HG03469 (cell line): Measurements from ENCODE around the gene SHROOM1.

Source experiments
- ATAC-seq: cut with Tn5 transposase; IDR thresholded peaks from one replicate; pipeline ENCODE4 v1.9.1; 2021; ENCODE audit warnings: mild to moderate bottlenecking, moderate library complexity, moderate number of reproducible peaks; ENCODE audit not compliant: unreplicated experiment

SHROOM1 gene

DNA sequence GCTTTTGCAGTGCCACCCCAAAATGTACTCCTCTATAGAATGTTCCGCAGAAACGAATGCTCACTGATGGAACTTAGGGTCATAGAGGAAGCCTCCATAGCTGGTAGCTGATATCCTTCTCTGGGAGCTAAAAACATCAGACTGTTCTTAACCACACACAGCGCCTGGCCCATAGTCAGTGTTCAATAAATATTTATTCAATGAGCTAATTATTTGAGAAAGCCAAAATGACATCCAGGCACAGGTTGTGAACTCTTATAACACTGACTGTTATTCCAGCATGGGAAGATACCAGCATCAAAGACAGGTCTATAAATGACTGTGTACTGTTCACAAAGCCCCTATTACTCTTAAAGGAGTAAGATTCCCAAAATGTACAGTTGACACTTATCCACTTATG is 22.9 kb upstream of the SHROOM1 start:
- ATAC-seq: no peak

DNA sequence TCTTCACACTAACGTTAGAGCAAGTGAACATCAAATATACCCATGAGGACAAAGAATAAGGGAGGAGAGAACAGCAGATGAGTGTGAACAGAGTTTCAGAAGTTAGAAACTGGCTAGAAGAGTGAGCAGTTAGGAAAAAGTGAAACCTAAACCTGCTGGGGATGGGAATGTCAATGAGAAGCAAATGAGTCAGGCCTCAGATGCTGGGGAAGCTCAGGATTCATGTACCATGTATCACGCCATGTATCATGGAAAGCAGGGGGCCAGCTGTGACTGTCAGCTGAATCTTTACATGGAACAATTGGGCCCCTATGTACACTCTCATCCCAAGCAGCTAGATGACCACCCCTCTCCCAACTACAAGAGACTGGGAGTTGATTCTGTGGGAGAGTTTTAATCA is 19.6 kb upstream of the SHROOM1 start:
- no peak for ATAC-seq

- no peak for ATAC-seq
Observed at GRCh38 chr5:132849347-132849746, 18.9 kb upstream of the SHROOM1 start.

DNA sequence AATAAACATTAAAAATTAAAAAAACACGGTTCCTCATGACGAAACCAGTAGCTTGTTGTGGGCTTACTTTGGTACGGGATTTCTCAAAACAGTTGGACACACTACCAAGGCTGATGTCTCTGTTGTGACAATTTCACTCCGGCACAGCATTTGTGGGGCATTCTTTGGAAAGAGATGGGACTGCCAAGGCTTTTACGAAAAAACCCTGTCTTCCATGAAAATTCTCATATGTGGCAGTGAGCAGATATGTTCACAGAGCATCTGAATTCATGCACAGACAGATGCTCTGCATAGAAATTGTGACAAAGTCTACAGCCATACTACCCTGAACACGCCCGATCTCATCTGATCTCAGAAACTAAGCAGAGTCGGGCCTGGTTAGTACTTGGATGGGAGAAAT is 17.8 kb upstream of the SHROOM1 start:
- no peak for ATAC-seq

DNA sequence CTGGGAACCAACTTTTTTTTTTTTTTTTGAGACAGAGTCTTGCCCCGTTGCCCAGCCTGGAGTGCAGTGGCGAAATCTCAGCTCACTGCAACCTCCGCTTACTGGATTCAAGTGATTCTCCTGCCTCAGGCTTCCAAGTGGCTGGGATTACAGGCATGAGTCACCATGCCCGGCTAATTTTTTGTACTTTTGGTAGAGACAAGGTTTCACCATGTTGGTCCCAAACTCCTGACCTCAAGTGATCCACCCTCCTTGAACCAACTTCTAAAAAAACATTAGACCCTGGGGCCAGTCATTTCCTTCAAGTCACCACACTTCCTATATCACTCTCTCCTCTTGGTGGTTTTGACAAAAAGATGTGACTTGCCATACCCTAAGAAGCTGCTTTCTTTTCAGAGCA is 10.9 kb upstream of the SHROOM1 start:
- no peak for ATAC-seq

- ATAC-seq: no peak
Observed at GRCh38 chr5:132840896-132841295, 10.4 kb upstream of the SHROOM1 start.

DNA sequence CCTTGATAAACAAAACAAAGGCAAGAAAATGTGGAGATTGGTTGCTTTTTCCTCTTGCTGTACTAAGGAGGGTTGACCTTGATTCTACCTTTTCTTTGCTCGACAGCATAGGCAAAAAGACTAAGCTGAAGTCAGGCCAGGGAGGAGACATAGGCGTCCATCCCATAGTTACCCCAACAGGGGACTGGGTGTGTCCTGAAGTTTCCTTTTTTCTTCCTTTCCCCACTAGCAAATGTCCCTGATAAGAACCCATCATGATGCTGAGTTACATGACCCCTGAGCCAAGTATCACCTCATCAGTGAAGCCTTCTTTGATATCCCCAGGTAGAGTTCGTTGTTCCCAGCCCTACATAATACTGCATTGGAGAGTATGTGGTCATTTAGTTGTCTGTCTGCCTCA is 9.9 kb upstream of the SHROOM1 start:
- ATAC-seq: no peak

- no peak for ATAC-seq
Observed at GRCh38 chr5:132839426-132840301, 9.2 kb upstream of the SHROOM1 start.

- no peak for ATAC-seq
Observed at GRCh38 chr5:132838516-132839282, 8.3 kb upstream of the SHROOM1 start.

DNA sequence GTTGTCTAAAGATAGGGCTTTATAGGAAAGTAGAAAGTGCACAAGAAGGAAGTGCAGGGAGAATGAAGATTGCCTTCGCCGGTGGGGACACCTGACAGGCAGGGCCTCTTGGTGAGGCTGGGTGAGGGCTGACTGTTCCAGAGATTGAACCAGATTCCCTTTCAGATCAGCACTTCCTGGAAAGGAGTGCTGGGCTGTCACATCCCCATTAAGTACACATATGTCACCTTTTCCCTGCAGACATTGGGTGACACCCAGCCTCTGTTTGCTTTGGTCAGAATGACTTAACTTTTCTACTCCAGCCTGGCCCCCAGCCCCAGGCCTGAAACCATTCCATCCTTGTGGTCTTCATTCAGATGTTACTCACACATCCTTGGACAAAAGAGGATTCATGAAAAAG is 7.4 kb upstream of the SHROOM1 start:
- ATAC-seq: no peak

DNA sequence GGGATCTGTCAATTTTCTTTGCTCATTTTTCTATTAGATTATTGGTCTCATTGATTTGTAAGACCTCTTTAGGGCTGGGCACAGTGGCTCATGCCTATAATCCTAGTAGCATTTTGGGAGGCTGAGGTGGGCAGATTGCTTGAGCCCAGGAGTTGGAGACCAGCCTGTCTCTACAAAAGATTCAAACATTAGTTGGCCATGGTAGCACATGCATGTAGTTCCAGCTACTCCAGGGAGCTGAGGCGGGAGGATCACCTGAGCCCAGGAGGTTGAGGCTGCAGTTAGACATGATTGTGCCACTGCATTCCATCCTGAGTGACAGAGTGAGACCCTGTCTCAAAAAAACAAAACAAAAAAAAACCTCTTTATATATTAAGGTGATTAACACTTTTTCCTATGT is 6.4 kb upstream of the SHROOM1 start:
- no peak for ATAC-seq

GRCh38 chr5:132834057-132834456 is 3.6 kb upstream of the SHROOM1 start:
- ATAC-seq: no peak

GRCh38 chr5:132832612-132833011 is 2.2 kb upstream of the SHROOM1 start:
- no peak for ATAC-seq

GRCh38 chr5:132831095-132831860 is 831 bp upstream of the SHROOM1 start:
- no peak for ATAC-seq

GRCh38 chr5:132829742-132830435 is 558 bp downstream of the SHROOM1 start:
- ATAC-seq: peak; percentile 37

- ATAC-seq: no peak
Observed at GRCh38 chr5:132828846-132829494, 1.5 kb downstream of the SHROOM1 start.

GRCh38 chr5:132827943-132828673 is 2.3 kb downstream of the SHROOM1 start:
- ATAC-seq: no peak

DNA sequence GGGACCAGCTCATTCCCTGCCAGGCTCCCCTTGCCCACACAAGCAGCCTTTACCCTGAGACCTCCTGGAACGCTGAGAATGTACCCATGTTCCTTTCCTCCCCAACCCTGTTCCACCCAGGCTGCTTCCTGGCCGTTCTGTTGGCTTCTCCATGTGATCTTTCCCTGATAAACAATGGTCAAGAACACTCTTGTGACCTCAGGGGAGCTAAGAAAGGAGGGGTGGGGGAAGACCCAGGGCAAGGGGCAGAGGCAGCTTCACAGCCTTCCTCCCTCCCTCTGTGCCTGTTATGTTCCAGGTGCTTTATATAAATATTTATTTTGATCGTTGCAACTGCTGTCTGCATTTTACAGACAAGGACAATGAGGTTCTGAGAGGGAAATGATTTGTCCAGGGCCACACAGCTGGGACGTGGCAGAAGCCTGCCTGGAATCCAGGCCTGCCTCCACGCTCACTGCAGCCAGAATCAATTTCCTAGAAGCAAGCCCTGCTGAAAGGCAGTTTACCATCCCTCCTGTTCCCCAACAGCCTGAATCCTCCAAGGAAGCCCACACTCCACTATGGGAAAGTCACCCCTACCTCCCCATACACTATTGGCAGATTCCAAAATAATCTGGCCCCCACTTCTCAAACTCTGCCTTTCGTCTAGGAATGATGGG is 3.9 kb downstream of the SHROOM1 start:
- ATAC-seq: no peak

- no peak for ATAC-seq
Observed at GRCh38 chr5:132825834-132826391, 4.5 kb downstream of the SHROOM1 start.
